WTC11 (cell line): ENCODE measurements around the gene SYTL2. TPM values are rescaled to one million over a fixed set of nuclear protein-coding genes. Genes with fewer than 3 reads are reported as not detected.

Source experiments
- ATAC-seq: fragments of 200-7000 bp; cut with Tn5 transposase; 2 replicates; pipeline ENCODE4 v1.10.0; 2021; ENCODE audit warnings: mild to moderate bottlenecking, moderate library complexity
- CTCF ChIA-PET: fragments of 300-600 bp; sonication (Branson Sonifier 250); formaldehyde crosslinking; loops from one replicate; lab custom pipeline; 2021; ENCODE audit warnings: antibody characterized with exemption; lab: Charles Lee
- POLR2A ChIA-PET: fragments of 350-600 bp; sonication (Branson Sonifier 250); formaldehyde crosslinking; loops from one replicate; lab custom pipeline; 2021; ENCODE audit warnings: antibody characterized with exemption; lab: Charles Lee
- DNase-seq: peaks from one replicate; pipeline ENCODE4 v3.0.0; 2021; ENCODE audit warnings: low spot score
- H3K27ac Mint-ChIP-seq: 2 replicates; pipeline ENCODE4 v1.8.0; 2021; ENCODE audit warnings: mixed read lengths
- H3K27me3 Mint-ChIP-seq: 2 replicates; pipeline ENCODE4 v1.8.0; 2021; ENCODE audit warnings: low read depth, mild to moderate bottlenecking, moderate library complexity, mixed read lengths
- H3K36me3 Mint-ChIP-seq: 2 replicates; pipeline ENCODE4 v1.8.0; 2021; ENCODE audit warnings: mixed read lengths
- H3K4me1 Mint-ChIP-seq: 2 replicates; pipeline ENCODE4 v1.8.0; 2022; ENCODE audit warnings: mixed read lengths
- H3K4me3 Mint-ChIP-seq: 2 replicates; pipeline ENCODE4 v1.8.0; 2021; ENCODE audit warnings: mild to moderate bottlenecking, moderate library complexity, mixed read lengths
- H3K9me3 Mint-ChIP-seq: 2 replicates; pipeline ENCODE4 v1.8.0; 2021; ENCODE audit warnings: mixed read lengths
- CREM ChIP-seq: sonication (generic); formaldehyde crosslinking; IDR thresholded peaks from 2 replicates; pipeline ENCODE4 v1.8.1; 2022; ENCODE audit warnings: mild to moderate bottlenecking, missing genetic modification reagents, moderate library complexity
- CTCF ChIP-seq: fragments of 200-600 bp; IDR thresholded peaks from 2 replicates; pipeline ENCODE4 v1.8.0; 2022; ENCODE audit warnings: antibody characterized with exemption
- ELF4 ChIP-seq: sonication (generic); formaldehyde crosslinking; IDR thresholded peaks from 2 replicates; pipeline ENCODE4 v1.8.1; 2022; ENCODE audit warnings: low read depth, mild to moderate bottlenecking, moderate library complexity, missing genetic modification reagents
- GABPB1 ChIP-seq: sonication (generic); formaldehyde crosslinking; IDR thresholded peaks from 2 replicates; pipeline ENCODE4 v1.8.1; 2023; ENCODE audit warnings: mild to moderate bottlenecking, missing genetic modification reagents
- GTF2I ChIP-seq: fragments of 250-450 bp; sonication (Bioruptor Pico); conservative IDR thresholded peaks from 2 replicates; pipeline ENCODE4 v1.4.0; 2021; ENCODE audit warnings: mild to moderate bottlenecking
- HMGA2 ChIP-seq: fragments of 250-450 bp; sonication (Bioruptor Pico); IDR thresholded peaks from 2 replicates; pipeline ENCODE4 v1.4.0; 2021; ENCODE audit warnings: mild to moderate bottlenecking, moderate library complexity
- IRF2 ChIP-seq: sonication (generic); formaldehyde crosslinking; IDR thresholded peaks from 2 replicates; pipeline ENCODE4 v1.8.0; 2022; ENCODE audit warnings: low read depth, missing genetic modification reagents, borderline replicate concordance
- MLX ChIP-seq: sonication (generic); formaldehyde crosslinking; IDR thresholded peaks from 2 replicates; pipeline ENCODE4 v1.8.1; 2023; ENCODE audit warnings: mild to moderate bottlenecking, missing genetic modification reagents, moderate library complexity
- RELA ChIP-seq: sonication (generic); formaldehyde crosslinking; IDR thresholded peaks from 2 replicates; pipeline ENCODE4 v1.8.1; 2022; ENCODE audit warnings: missing genetic modification reagents, mild to moderate bottlenecking, borderline replicate concordance
- SMAD4 ChIP-seq: sonication (generic); formaldehyde crosslinking; IDR thresholded peaks from 2 replicates; pipeline ENCODE4 v1.8.0; 2022; ENCODE audit warnings: mild to moderate bottlenecking, missing genetic modification reagents
- TEAD4 ChIP-seq: sonication (generic); formaldehyde crosslinking; IDR thresholded peaks from 2 replicates; pipeline ENCODE4 v1.8.0; 2022; ENCODE audit warnings: mild to moderate bottlenecking, missing genetic modification reagents
- TP53 ChIP-seq: sonication (generic); formaldehyde crosslinking; IDR thresholded peaks from 2 replicates; pipeline ENCODE4 v1.8.1; 2023; ENCODE audit warnings: mild to moderate bottlenecking, missing genetic modification reagents
- ZNF232 ChIP-seq: sonication (generic); formaldehyde crosslinking; IDR thresholded peaks from 2 replicates; pipeline ENCODE4 v1.8.0; 2022; ENCODE audit warnings: mild to moderate bottlenecking, missing genetic modification reagents
- ZNF263 ChIP-seq: sonication (generic); formaldehyde crosslinking; IDR thresholded peaks from 2 replicates; pipeline ENCODE4 v1.8.1; 2022; ENCODE audit warnings: low read depth, mild to moderate bottlenecking, moderate library complexity, missing genetic modification reagents
- ZNF416 ChIP-seq: fragments of 250-450 bp; sonication (Bioruptor Pico); IDR thresholded peaks from 2 replicates; pipeline ENCODE4 v1.9.0; 2021; ENCODE audit warnings: mild to moderate bottlenecking, inconsistent platforms
- ZNF512 ChIP-seq: sonication (generic); formaldehyde crosslinking; IDR thresholded peaks from 2 replicates; pipeline ENCODE4 v1.8.1; 2022; ENCODE audit warnings: missing genetic modification reagents, borderline replicate concordance
- ZNF671 ChIP-seq: fragments of 250-450 bp; sonication (Bioruptor Pico); IDR thresholded peaks from 2 replicates; pipeline ENCODE4 v1.8.0; 2021; ENCODE audit warnings: mild to moderate bottlenecking
- total RNA-seq: library from RNA; stranded (reverse); gene quantifications from 3 replicates; pipeline ENCODE4 v1.2.3, GENCODE V29; 2021
- TF ChIP-seq, protein P1 (sequence below): sonication (generic); formaldehyde crosslinking; IDR thresholded peaks from 2 replicates; pipeline ENCODE4 v1.8.0; 2022; ENCODE audit warnings: mild to moderate bottlenecking, missing genetic modification reagents
- TF ChIP-seq, protein P2 (sequence below): sonication (generic); formaldehyde crosslinking; conservative IDR thresholded peaks from 2 replicates; pipeline ENCODE4 v1.8.1; 2023; ENCODE audit warnings: mild to moderate bottlenecking, low read depth, missing genetic modification reagents, moderate library complexity
- TF ChIP-seq, protein P3 (sequence below): sonication (generic); formaldehyde crosslinking; IDR thresholded peaks from 2 replicates; pipeline ENCODE4 v1.8.0; 2022; ENCODE audit warnings: missing genetic modification reagents

SYTL2 gene
- total RNA-seq, 1 experiment from 2014 or later = 7.1 TPM

GRCh38 chr11:85717429-85717828 is 93.5 kb downstream of the SYTL2 start (continued):
- TF ChIP-seq, protein P1, sequence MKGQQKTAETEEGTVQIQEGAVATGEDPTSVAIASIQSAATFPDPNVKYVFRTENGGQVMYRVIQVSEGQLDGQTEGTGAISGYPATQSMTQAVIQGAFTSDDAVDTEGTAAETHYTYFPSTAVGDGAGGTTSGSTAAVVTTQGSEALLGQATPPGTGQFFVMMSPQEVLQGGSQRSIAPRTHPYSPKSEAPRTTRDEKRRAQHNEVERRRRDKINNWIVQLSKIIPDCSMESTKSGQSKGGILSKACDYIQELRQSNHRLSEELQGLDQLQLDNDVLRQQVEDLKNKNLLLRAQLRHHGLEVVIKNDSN (CRISPR knock-in tag) = no peak
- TF ChIP-seq GTF2I (CRISPR knock-in tag) (no peak), IRF2 (CRISPR knock-in tag) (no peak), ZNF263 (CRISPR knock-in tag) (no peak), TEAD4 (CRISPR knock-in tag) (no peak), MLX (no peak), HMGA2 (CRISPR knock-in tag) (no peak)

DNA sequence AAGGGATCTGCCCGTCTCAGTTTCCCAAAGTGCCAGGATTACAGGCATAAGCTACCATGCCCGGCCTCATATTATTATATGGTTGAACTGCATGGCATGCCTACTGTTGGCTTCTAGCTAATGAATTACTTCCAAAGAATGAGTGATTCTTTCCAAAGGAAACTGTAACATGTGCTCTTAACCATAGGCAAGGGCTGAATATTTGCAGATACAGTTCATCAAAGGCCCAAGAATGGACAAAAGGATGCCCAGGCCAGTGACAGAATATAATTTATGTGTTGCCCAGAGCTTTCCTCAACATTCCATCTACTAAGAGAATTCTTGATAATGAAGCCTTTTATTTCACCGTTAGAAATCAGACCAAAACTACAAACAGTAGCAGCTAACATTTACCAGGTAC is 98.0 kb downstream of the SYTL2 start:
- no peak for ATAC-seq
- ChIA-PET CTCF (interaction anchor here (2.3 kb wide), 1 partner anchor 97 kb away, joined by 8 read pairs; no protein-coding TSS in a partner anchor), POLR2A (no interaction called here)
- peaks cover 22% of the 10 kb centered on the region for H3K4me1 Mint-ChIP-seq
- no peak for TF ChIP-seq ZNF671 (CRISPR knock-in tag)
- no peak for TF ChIP-seq SMAD4
- no peak for TF ChIP-seq RELA
- TF ChIP-seq CTCF = no peak
- TF ChIP-seq ZNF232 (CRISPR knock-in tag) = no peak
- no peak for TF ChIP-seq TP53 (CRISPR knock-in tag)
- TF ChIP-seq, protein P2, sequence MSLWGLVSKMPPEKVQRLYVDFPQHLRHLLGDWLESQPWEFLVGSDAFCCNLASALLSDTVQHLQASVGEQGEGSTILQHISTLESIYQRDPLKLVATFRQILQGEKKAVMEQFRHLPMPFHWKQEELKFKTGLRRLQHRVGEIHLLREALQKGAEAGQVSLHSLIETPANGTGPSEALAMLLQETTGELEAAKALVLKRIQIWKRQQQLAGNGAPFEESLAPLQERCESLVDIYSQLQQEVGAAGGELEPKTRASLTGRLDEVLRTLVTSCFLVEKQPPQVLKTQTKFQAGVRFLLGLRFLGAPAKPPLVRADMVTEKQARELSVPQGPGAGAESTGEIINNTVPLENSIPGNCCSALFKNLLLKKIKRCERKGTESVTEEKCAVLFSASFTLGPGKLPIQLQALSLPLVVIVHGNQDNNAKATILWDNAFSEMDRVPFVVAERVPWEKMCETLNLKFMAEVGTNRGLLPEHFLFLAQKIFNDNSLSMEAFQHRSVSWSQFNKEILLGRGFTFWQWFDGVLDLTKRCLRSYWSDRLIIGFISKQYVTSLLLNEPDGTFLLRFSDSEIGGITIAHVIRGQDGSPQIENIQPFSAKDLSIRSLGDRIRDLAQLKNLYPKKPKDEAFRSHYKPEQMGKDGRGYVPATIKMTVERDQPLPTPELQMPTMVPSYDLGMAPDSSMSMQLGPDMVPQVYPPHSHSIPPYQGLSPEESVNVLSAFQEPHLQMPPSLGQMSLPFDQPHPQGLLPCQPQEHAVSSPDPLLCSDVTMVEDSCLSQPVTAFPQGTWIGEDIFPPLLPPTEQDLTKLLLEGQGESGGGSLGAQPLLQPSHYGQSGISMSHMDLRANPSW (CRISPR knock-in tag) = no peak
- H3K27ac Mint-ChIP-seq = no peak overlapping the region
- H3K36me3 Mint-ChIP-seq = no peaks in the 10 kb centered on the region
- H3K27me3 Mint-ChIP-seq = no peaks in the 10 kb centered on the region
- H3K9me3 Mint-ChIP-seq = peaks cover 5% of the 10 kb centered on the region; the same call in 1 of the 2 replicates
- no peak for DNase-seq
- no peak overlapping the region for H3K4me3 Mint-ChIP-seq

DNA sequence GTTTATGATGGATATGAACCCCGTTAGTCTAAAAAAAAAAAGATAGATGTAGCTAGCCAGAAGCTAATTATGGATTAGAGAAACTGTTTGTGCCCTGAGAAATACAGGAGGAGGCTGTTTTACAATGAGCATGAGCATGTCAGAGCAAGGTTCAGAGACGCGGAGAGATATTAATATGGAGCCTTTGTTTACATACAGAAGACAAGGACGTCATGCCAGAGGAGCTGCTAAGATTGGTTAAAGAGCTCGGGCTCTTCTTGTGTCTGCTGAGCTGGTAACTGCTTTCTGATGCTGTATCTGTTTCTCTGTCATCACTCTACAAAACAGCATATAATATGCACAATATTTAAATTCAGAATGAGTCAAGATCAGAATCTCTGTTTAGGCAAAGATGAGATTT is 100.0 kb downstream of the SYTL2 start:
- H3K27ac Mint-ChIP-seq = no peak overlapping the region
- H3K27me3 Mint-ChIP-seq = no peaks in the 10 kb centered on the region
- no peak for DNase-seq
- CTCF ChIA-PET = interaction anchor here (2.3 kb wide), 1 partner anchor 99 kb away, joined by 8 read pairs; no protein-coding TSS in a partner anchor
- H3K4me1 Mint-ChIP-seq = peaks cover 2% of the 10 kb centered on the region; the same call in 1 of the 2 replicates
- peaks cover 5% of the 10 kb centered on the region; the same call in 1 of the 2 replicates for H3K9me3 Mint-ChIP-seq
- H3K36me3 Mint-ChIP-seq = no peaks in the 10 kb centered on the region
- no peak for ATAC-seq
- POLR2A ChIA-PET = no interaction called here
- H3K4me3 Mint-ChIP-seq = no peak overlapping the region
- TF ChIP-seq ELF4 (CRISPR knock-in tag) = no peak
- TF ChIP-seq GABPB1 (CRISPR knock-in tag) = no peak
- no peak for TF ChIP-seq ZNF416
- TF ChIP-seq ZNF512 = no peak
- no peak for TF ChIP-seq TEAD4 (CRISPR knock-in tag)
- TF ChIP-seq, protein P3, sequence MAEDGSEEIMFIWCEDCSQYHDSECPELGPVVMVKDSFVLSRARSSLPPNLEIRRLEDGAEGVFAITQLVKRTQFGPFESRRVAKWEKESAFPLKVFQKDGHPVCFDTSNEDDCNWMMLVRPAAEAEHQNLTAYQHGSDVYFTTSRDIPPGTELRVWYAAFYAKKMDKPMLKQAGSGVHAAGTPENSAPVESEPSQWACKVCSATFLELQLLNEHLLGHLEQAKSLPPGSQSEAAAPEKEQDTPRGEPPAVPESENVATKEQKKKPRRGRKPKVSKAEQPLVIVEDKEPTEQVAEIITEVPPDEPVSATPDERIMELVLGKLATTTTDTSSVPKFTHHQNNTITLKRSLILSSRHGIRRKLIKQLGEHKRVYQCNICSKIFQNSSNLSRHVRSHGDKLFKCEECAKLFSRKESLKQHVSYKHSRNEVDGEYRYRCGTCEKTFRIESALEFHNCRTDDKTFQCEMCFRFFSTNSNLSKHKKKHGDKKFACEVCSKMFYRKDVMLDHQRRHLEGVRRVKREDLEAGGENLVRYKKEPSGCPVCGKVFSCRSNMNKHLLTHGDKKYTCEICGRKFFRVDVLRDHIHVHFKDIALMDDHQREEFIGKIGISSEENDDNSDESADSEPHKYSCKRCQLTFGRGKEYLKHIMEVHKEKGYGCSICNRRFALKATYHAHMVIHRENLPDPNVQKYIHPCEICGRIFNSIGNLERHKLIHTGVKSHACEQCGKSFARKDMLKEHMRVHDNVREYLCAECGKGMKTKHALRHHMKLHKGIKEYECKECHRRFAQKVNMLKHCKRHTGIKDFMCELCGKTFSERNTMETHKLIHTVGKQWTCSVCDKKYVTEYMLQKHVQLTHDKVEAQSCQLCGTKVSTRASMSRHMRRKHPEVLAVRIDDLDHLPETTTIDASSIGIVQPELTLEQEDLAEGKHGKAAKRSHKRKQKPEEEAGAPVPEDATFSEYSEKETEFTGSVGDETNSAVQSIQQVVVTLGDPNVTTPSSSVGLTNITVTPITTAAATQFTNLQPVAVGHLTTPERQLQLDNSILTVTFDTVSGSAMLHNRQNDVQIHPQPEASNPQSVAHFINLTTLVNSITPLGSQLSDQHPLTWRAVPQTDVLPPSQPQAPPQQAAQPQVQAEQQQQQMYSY (CRISPR knock-in tag) = no peak
- no peak for TF ChIP-seq CTCF
- no peak for TF ChIP-seq CREM (CRISPR knock-in tag)
